Adrenal gland (tissue), 5 donors: ENCODE data around the gene FGGY.

Source experiments
- CTCF ChIP-seq, 6 experiments: fragments of 450-650 bp in 4 of 6; fragments of 200-600 bp in 2 of 6; sonication (generic) in 1 of 6; IDR thresholded peaks; 1 replicate in 5 of 6; 2 replicates in 1 of 6; pipeline versions ENCODE4 v1.5.1 to v1.8.0; 2016 to 2021; ENCODE audit warnings: antibody characterized with exemption in 6 of 6, mild to moderate bottlenecking in 2 of 6, moderate library complexity in 1 of 6
- POLR2A ChIP-seq, 2 donors: fragments of 450-650 bp; IDR thresholded peaks; one replicate each; pipeline ENCODE4 v1.6.1; 2017; ENCODE audit warnings: antibody characterized with exemption in 2 of 2, mild to moderate bottlenecking in 2 of 2, moderate library complexity in 1 of 2
- donor health status: DM: no; HTN: no; CAD: no.

- TF ChIP-seq CTCF (IDR thresholded peaks at IDR 0.05): no peak
- no peak for TF ChIP-seq POLR2A (IDR thresholded peaks at IDR 0.05)
Measured at GRCh38 chr1:59714219-59714618, 417.3 kb downstream of the FGGY start.
